Suprapubic skin (tissue), 4 donors: ENCODE measurements around the gene ETV7. TPM values are rescaled to one million over a fixed set of nuclear protein-coding genes. Genes with fewer than 3 reads are reported as not detected.

ENCODE experiments used
- DNase-seq, 2 donors: peaks; one replicate each; pipeline ENCODE4 v3.0.0-alpha.2; 2019; ENCODE audit warnings: low spot score in 2 of 2
- H3K27ac ChIP-seq: fragments of 200-600 bp; sonication (generic); one replicate; pipeline ENCODE4 v1.5.1; 2019
- H3K27me3 ChIP-seq: fragments of 200-600 bp; sonication (generic); one replicate; pipeline ENCODE4 v1.5.1; 2019
- H3K36me3 ChIP-seq: fragments of 200-600 bp; sonication (generic); one replicate; pipeline ENCODE4 v1.5.1; 2019
- H3K4me1 ChIP-seq: fragments of 200-600 bp; sonication (generic); one replicate; pipeline ENCODE4 v1.5.1; 2019
- H3K4me3 ChIP-seq: fragments of 200-600 bp; sonication (generic); one replicate; pipeline ENCODE4 v1.5.1; 2019; ENCODE audit warnings: mild to moderate bottlenecking
- H3K9me3 ChIP-seq: fragments of 200-600 bp; sonication (generic); one replicate; pipeline ENCODE4 v1.5.1; 2019
- EP300 ChIP-seq: sonication (generic); formaldehyde crosslinking; IDR thresholded peaks from one replicate; pipeline ENCODE4 v1.6.1; 2017; ENCODE audit warnings: antibody characterized with exemption
- POLR2A ChIP-seq, 2 donors: fragments of 450-650 bp; IDR thresholded peaks; one replicate each; pipeline ENCODE4 v1.6.1; 2017; ENCODE audit warnings: antibody characterized with exemption in 2 of 2, mild to moderate bottlenecking in 2 of 2, moderate library complexity in 2 of 2
- POLR2AphosphoS5 ChIP-seq, 3 donors: sonication (generic); formaldehyde crosslinking; IDR thresholded peaks; one replicate each; pipeline ENCODE4 v1.6.1; 2017; ENCODE audit warnings: antibody characterized with exemption in 3 of 3
- WGBS: methylation state at CpG from one replicate; pipeline ENCODE4 v1.1.5; 2018; 5-methylcytosine and 5-hydroxymethylcytosine counted together
- total RNA-seq, 4 donors: library from RNA; depleted of rRNA; stranded (reverse); fragments of >200 nt; gene quantifications; one replicate each; pipeline ENCODE4 v1.1.0, GENCODE V29; 2016
- TF ChIP-seq, protein P1 (sequence below), 2 donors: fragments of 200-600 bp in 1 of 2; fragments of 450-650 bp in 1 of 2; sonication (generic) in 1 of 2; IDR thresholded peaks; one replicate each; pipeline ENCODE4 v1.5.1; 2016 to 2019; ENCODE audit warnings: antibody characterized with exemption in 2 of 2, mild to moderate bottlenecking in 1 of 2, moderate library complexity in 1 of 2

Gene ETV7
- total RNA-seq, 4 donors from 2014 or later: 5.9 to 13.0 (median 9.5) TPM

DNA sequence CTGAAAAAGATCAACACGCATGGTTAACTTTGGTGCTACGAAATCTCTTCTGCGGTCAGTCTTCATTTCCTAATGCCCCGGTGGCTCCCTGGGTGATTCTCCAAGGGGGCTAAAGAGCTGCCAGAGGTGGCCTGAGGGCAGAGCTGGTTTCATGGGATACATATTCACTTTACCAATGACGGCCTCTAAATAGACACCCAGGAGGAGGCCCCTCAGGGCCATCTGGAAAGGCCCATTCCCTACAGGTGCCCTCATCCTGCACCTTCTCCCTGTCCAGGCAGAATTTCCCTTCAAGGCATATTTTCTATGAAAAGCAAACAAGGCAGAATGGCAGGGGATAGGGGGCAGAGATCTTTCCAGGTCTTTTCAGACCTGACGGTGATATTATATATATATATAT is 63.3 kb downstream of the ETV7 start:
- H3K4me1 ChIP-seq: no peaks in the 10 kb centered on the region
- 81% methylated on average over 6 of the region's 6 CpGs for WGBS

GRCh38 chr6:36323062-36323461 is 64.4 kb downstream of the ETV7 start:
- no peak overlapping the region for H3K27ac ChIP-seq
- H3K4me1 ChIP-seq: no peaks in the 10 kb centered on the region
- TF ChIP-seq EP300: no peak
- no peak for TF ChIP-seq POLR2A (IDR thresholded peaks at IDR 0.05)
- TF ChIP-seq POLR2AphosphoS5 (IDR thresholded peaks at IDR 0.05): no peak
- TF ChIP-seq, protein P1, sequence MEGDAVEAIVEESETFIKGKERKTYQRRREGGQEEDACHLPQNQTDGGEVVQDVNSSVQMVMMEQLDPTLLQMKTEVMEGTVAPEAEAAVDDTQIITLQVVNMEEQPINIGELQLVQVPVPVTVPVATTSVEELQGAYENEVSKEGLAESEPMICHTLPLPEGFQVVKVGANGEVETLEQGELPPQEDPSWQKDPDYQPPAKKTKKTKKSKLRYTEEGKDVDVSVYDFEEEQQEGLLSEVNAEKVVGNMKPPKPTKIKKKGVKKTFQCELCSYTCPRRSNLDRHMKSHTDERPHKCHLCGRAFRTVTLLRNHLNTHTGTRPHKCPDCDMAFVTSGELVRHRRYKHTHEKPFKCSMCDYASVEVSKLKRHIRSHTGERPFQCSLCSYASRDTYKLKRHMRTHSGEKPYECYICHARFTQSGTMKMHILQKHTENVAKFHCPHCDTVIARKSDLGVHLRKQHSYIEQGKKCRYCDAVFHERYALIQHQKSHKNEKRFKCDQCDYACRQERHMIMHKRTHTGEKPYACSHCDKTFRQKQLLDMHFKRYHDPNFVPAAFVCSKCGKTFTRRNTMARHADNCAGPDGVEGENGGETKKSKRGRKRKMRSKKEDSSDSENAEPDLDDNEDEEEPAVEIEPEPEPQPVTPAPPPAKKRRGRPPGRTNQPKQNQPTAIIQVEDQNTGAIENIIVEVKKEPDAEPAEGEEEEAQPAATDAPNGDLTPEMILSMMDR (IDR thresholded peaks at IDR 0.05): no peak
- H3K27me3 ChIP-seq: no peaks in the 10 kb centered on the region
- H3K36me3 ChIP-seq: no peaks in the 10 kb centered on the region
- H3K9me3 ChIP-seq: no peaks in the 10 kb centered on the region
- DNase-seq: no peak
- H3K4me3 ChIP-seq: no peak overlapping the region
- 92% methylated on average over 6 of the region's 8 CpGs for WGBS

More for the DNA sequence above, 63.3 kb downstream of the ETV7 start:
- no peaks in the 10 kb centered on the region for H3K36me3 ChIP-seq
- DNase-seq: no peak
- H3K9me3 ChIP-seq: no peaks in the 10 kb centered on the region
- H3K27me3 ChIP-seq: peaks cover 3% of the 10 kb centered on the region
- H3K27ac ChIP-seq: no peak overlapping the region
- no peak overlapping the region for H3K4me3 ChIP-seq
- TF ChIP-seq POLR2AphosphoS5 (IDR thresholded peaks at IDR 0.05): no peak

DNA sequence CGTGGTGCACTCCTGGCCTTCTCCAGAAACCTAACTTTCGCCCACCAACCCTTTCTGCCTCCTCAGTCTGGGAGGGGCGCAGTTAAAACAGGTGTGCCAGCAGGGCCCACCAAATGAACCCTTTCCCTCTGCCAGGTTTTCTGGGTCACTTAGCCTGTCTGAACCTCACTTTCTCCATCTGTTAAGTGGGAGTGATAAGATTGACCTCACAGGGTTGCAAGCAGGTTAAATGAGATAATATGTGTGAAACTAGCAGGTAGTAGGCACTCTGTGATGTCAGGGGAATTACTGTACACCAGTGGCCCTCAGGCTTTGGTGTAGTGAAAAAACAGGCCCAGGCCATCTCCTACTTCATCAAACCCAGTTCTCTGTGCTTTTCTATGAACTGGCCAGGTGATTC is 64.9 kb downstream of the ETV7 start:
- H3K4me1 ChIP-seq: no peaks in the 10 kb centered on the region
- no peaks in the 10 kb centered on the region for H3K36me3 ChIP-seq
- no peak overlapping the region for H3K27ac ChIP-seq
- H3K4me3 ChIP-seq: no peak overlapping the region
- H3K9me3 ChIP-seq: no peaks in the 10 kb centered on the region
- WGBS: 100% methylated on average over 1 of the region's 3 CpGs
- no peaks in the 10 kb centered on the region for H3K27me3 ChIP-seq
- TF ChIP-seq POLR2A (IDR thresholded peaks at IDR 0.05): no peak
- TF ChIP-seq POLR2AphosphoS5 (IDR thresholded peaks at IDR 0.05): no peak
- TF ChIP-seq, protein P1 (IDR thresholded peaks at IDR 0.05): no peak
- TF ChIP-seq EP300: no peak
- no peak for DNase-seq

GRCh38 chr6:36320475-36320874 is 67.0 kb downstream of the ETV7 start:
- Histone ChIP-seq H3K4me1 (no peaks in the 10 kb centered on the region), H3K4me3 (no peak overlapping the region), H3K9me3 (no peaks in the 10 kb centered on the region), H3K36me3 (no peaks in the 10 kb centered on the region), H3K27me3 (no peaks in the 10 kb centered on the region), H3K27ac (no peak overlapping the region)
- 83% methylated on average over 11 of the region's 11 CpGs for WGBS
- TF ChIP-seq POLR2AphosphoS5 (IDR thresholded peaks at IDR 0.05) (no peak), POLR2A (IDR thresholded peaks at IDR 0.05) (no peak)
- no peak for DNase-seq

DNA sequence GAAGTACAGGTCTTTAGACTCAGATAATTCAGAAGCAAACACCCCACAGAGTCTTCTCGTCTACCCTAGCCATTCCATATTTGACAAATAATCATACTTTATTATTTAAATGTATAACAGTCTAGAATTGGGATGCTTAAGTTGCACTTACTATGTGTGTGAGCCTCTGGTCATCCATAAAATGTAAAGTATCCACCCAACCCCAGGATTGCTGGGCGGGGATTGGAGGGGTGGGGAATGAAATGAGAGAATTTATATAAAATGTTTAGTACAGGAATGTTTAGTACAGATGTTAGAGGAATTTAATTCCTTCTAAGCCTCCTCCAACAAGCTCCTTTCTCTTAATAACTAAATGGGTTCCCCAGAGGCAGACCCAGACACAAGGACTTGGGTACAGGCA is 67.6 kb downstream of the ETV7 start:
- Histone ChIP-seq H3K4me1 (no peaks in the 10 kb centered on the region), H3K36me3 (no peaks in the 10 kb centered on the region), H3K27ac (no peak overlapping the region), H3K4me3 (no peak overlapping the region), H3K27me3 (no peaks in the 10 kb centered on the region), H3K9me3 (no peaks in the 10 kb centered on the region)
- 78% methylated on average over 2 of the region's 2 CpGs for WGBS
- no peak for TF ChIP-seq POLR2A (IDR thresholded peaks at IDR 0.05)
- TF ChIP-seq, protein P1 (IDR thresholded peaks at IDR 0.05): no peak
- TF ChIP-seq EP300: no peak
- TF ChIP-seq POLR2AphosphoS5 (IDR thresholded peaks at IDR 0.05): no peak
- no peak for DNase-seq

- Histone ChIP-seq H3K36me3 (no peaks in the 10 kb centered on the region), H3K27ac (no peak overlapping the region), H3K9me3 (no peaks in the 10 kb centered on the region), H3K4me1 (no peaks in the 10 kb centered on the region), H3K4me3 (no peak overlapping the region), H3K27me3 (no peaks in the 10 kb centered on the region)
- WGBS: 52% methylated on average over 9 of the region's 9 CpGs
- TF ChIP-seq EP300 (no peak), POLR2A (IDR thresholded peaks at IDR 0.05) (no peak), POLR2AphosphoS5 (IDR thresholded peaks at IDR 0.05) (no peak)
- TF ChIP-seq, protein P1 (IDR thresholded peaks at IDR 0.05): no peak
- DNase-seq: no peak
Observed at GRCh38 chr6:36319436-36319762, 68.1 kb downstream of the ETV7 start.
